Astrocyte of the spinal cord (primary cell): ENCODE data around the gene ITSN2.

Source experiments
- DNase-seq: peaks from one replicate; pipeline ENCODE4 v3.0.0; 2011; ENCODE audit warnings: low read depth, low spot score
- H3K4me3 ChIP-seq: 2 replicates; pipeline ENCODE4 v1.5.1; 2011; ENCODE audit warnings: low read depth, mild to moderate bottlenecking, low read length, moderate library complexity
- in situ Hi-C: cut with HindIII; loops from 2 replicates; pipeline ENCODE4 v1.10.0; 2017; ENCODE audit warnings: low sequenced_read_pairs
- TF ChIP-seq, protein P1 (sequence below): IDR thresholded peaks from 2 replicates; pipeline ENCODE4 v1.5.1; 2012; ENCODE audit warnings: low read depth, mild to moderate bottlenecking, low read length, inconsistent platforms

ITSN2 gene

DNA sequence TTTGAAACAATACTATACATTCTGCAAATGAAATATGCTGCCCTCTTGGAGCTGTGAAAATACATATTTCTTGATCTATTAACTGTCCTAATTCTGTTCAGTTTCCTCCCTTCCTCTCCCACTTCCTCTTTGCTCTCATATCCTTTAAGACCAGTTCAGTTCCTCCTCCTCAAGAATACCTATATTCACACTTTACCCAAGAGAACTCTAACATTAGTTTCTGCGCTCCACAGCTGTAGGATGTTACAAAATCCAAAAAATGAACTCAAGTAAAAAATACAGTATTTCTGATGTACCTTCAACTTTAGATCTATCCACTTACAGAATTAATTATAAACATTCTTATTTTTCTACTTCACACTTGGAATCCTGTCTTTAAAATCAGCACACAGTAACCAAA lies 5.4 kb downstream of the ITSN2 start:
- H3K4me3 ChIP-seq: no peak overlapping the region
- no peak for DNase-seq
- TF ChIP-seq, protein P1, sequence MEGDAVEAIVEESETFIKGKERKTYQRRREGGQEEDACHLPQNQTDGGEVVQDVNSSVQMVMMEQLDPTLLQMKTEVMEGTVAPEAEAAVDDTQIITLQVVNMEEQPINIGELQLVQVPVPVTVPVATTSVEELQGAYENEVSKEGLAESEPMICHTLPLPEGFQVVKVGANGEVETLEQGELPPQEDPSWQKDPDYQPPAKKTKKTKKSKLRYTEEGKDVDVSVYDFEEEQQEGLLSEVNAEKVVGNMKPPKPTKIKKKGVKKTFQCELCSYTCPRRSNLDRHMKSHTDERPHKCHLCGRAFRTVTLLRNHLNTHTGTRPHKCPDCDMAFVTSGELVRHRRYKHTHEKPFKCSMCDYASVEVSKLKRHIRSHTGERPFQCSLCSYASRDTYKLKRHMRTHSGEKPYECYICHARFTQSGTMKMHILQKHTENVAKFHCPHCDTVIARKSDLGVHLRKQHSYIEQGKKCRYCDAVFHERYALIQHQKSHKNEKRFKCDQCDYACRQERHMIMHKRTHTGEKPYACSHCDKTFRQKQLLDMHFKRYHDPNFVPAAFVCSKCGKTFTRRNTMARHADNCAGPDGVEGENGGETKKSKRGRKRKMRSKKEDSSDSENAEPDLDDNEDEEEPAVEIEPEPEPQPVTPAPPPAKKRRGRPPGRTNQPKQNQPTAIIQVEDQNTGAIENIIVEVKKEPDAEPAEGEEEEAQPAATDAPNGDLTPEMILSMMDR: no peak
- in situ Hi-C loops: no loop called here

DNA sequence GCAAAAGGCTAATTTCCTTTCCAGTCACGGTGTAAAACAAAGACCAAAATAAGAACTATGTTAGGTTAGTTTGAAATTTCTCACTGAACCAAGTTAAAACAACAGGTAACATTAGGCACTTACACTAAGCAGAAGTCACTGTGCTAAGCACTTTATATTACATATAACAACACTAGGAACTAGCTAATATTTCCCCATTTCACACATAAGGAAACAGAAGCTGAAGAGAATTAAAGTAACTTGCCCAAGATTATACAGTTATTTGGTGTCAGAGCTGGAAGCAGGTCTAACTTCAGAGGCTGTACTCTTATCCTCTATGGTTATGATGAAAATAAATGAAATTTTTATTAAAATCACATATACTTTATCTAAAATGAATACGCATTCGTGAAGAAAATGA lies 5.9 kb downstream of the ITSN2 start:
- in situ Hi-C loops: no loop called here
- TF ChIP-seq, protein P1: no peak
- no peak overlapping the region for H3K4me3 ChIP-seq
- DNase-seq: no peak

DNA sequence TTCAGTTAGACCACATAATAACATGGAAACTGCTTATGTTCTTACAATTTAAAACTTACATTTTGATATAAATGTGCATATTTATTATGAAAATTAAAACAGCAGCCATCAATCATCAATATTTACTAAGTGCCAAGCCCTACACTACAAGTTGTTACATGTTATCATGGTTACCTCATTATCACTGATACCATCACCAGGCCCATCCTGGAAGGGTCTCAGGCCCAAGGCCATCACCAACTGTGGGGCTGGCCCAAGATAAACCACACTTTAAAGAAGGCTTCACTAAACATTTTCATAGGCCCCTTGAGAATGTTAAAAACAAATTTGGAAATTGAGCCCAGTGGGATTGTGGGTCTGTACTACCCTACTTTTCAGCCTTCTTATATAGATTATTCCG lies 6.4 kb downstream of the ITSN2 start:
- TF ChIP-seq, protein P1: no peak
- in situ Hi-C loops: no loop called here
- DNase-seq: no peak
- no peak overlapping the region for H3K4me3 ChIP-seq

DNA sequence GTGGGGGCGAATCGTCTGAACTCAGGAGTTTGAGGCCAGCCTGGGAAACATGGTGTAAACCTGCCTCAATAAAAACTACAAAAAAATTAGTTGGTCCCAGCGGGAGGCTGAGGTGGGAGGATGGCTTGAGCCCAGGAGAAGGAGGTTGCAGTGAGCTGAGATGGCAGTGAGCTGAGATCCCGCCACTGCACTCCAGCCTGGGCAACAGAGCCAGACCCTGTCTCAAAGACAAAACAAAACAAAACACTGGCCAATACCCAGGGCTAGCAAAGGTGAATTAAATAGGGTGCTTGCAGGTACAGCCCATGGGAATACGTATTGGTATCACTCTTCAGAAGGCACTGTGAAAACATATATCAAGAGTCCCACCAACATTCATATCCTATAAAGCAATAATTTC lies 7.0 kb downstream of the ITSN2 start:
- no peak overlapping the region for H3K4me3 ChIP-seq
- TF ChIP-seq, protein P1: no peak
- in situ Hi-C loops: no loop called here

DNA sequence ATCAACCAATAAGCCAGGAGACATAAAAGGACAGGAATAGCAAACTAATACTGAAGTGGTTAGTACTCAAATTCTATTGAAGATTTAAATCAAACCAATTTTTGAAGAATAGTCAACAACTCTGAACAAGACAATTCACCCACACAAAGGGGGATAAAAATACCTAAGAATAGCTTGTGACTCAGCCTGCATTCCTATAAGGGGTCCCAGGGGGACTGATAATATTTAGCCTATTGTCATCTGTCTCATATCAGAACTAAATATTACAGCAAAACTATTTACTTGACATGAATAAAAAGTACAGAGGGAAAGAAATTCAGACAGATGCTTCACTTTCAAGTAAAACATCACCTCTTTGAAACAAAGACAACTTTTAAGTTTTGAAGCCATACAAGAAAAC lies 7.7 kb downstream of the ITSN2 start:
- in situ Hi-C loops: no loop called here
- no peak overlapping the region for H3K4me3 ChIP-seq
- TF ChIP-seq, protein P1: no peak
- DNase-seq: no peak

More for the DNA sequence above, 7.0 kb downstream of the ITSN2 start:
- no peak for DNase-seq

DNA sequence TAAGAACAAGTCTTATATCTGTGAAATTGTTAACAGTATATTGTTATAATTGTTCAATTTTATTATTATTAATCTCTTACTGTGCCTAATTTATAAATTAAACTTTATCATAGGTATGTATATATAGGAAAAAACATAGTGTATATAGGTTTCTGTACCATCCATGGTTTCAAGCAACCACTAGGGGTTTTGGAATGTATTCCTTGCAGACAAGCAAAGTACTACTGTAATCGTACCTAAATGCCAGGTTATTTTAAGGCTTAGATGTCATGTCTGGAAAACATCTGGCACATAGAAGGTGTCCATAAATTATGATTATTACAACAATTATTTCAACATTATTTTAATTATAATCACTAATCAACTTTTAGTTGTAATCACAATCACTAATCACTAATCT lies 8.4 kb downstream of the ITSN2 start:
- no peak overlapping the region for H3K4me3 ChIP-seq
- in situ Hi-C loops: no loop called here
- TF ChIP-seq, protein P1: no peak
- no peak for DNase-seq

DNA sequence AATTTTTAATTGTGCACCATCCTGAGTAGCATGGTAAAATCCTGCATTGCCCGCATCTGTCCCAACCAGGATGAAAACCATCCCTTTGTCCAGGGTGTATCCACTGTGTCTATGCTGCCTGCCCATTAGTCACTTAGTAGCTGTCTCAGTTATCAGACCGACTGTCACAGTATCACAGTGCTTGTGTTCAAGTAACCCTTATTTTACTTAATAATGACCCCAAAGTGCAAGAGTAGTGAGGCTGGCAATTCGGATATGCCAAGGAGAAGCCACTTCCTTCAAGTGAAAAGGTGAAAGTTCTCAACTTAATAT lies 8.8 kb downstream of the ITSN2 start:
- TF ChIP-seq, protein P1: no peak
- H3K4me3 ChIP-seq: no peak overlapping the region
- in situ Hi-C loops: no loop called here
- no peak for DNase-seq
